ENCODE results near the gene USF2. TPM values are rescaled to one million over a fixed set of nuclear protein-coding genes. Genes with fewer than 3 reads are reported as not detected.

The USF2 gene
- total and polyA plus RNA-seq, 2 donors (not counting 1 experiment from before 2014, with no cell fraction given), result 318 to 377 TPM

GRCh38 chr19:35223862-35224505 lies 44.8 kb upstream of the USF2 start:
- POLR2A ChIA-PET, result interaction anchor here (0.6 kb wide), 1 partner anchor 81 kb away, joined by 3 read pairs; the partner anchor contains the start of gene FXYD7

More at GRCh38 chr19:35223862-35224505, 44.8 kb upstream of the USF2 start:
- H2AFZ ChIP-seq (ENCODE audit: insufficient read depth, low read depth, low read length, poor library complexity, severe bottlenecking), result no peak overlapping the region
- H3K9me3 ChIP-seq (ENCODE audit: control extremely low read depth in 1 of 3, control insufficient read depth in 2 of 3, insufficient read depth in 1 of 3, low read length in 2 of 3), result peaks cover 0 to 14% (median 0%) of the 10 kb centered on the region in 3 donors
- TF ChIP-seq CTCF (IDR thresholded peaks at IDR 0.05) (no peak), EZH2 (IDR thresholded peaks at IDR 0.05; ENCODE audit: borderline replicate concordance, insufficient read depth, low read depth, low read length, poor library complexity, severe bottlenecking) (no peak)
- H3K4me1 ChIP-seq (ENCODE audit: control insufficient read depth in 2 of 2, insufficient read depth in 2 of 2, low read length in 2 of 2), result peaks cover 16 to 20% of the 10 kb centered on the region in 2 donors
- WGBS (ENCODE audit: insufficient coverage), result 100% methylated on average over 2 of the region's 4 CpGs
- Mint-ChIP-seq H3K4me1 (peaks cover 17% of the 10 kb centered on the region), H3K27me3 (no peaks in the 10 kb centered on the region), H3K9me3 (ENCODE audit: insufficient read depth) (no peaks in the 10 kb centered on the region), H3K4me3 (no peak overlapping the region), H3K27ac (peak overlapping the region; percentile 32)
- CTCF ChIA-PET, result interaction anchor here (1.3 to 1.9 kb wide), 4 partner anchors 18 to 157 kb away, joined by 4 to 8 read pairs (median 6); no protein-coding TSS in a partner anchor
- no peaks in the 10 kb centered on the region for H3K27me3 ChIP-seq (replicated peaks in 1 of 4; ENCODE audit: control extremely low read depth in 1 of 4, control insufficient read depth in 3 of 4, insufficient read depth in 4 of 4, low read length in 3 of 4)
- H3K4me3 ChIP-seq (ENCODE audit: control extremely low read depth in 1 of 5, extremely low read depth in 1 of 5, insufficient read depth in 1 of 5, low read depth in 2 of 5, low read length in 4 of 5), result no peak overlapping the region
- no peak overlapping the region for H3K9ac ChIP-seq (ENCODE audit: low read length)
- no peak overlapping the region for H3K4me2 ChIP-seq (replicated peaks; ENCODE audit: low read depth, low read length, poor library complexity, severe bottlenecking)
- H4K20me1 ChIP-seq (ENCODE audit: control insufficient read depth, insufficient read depth, low read length, poor library complexity, severe bottlenecking), result no peaks in the 10 kb centered on the region
- H3K36me3 ChIP-seq (replicated peaks in 1 of 2; ENCODE audit: control extremely low read depth in 1 of 2, control insufficient read depth in 1 of 2, extremely low read depth in 1 of 2, insufficient read depth in 2 of 2, low read length in 1 of 2), result no peaks in the 10 kb centered on the region
- DNase-seq (no peak), ATAC-seq (ENCODE audit: low read depth) (no peak)
- no peak overlapping the region for H3K27ac ChIP-seq (ENCODE audit: low read length in 2 of 2)
- H3K79me2 ChIP-seq (ENCODE audit: control insufficient read depth, insufficient read depth, low read length), result no peaks in the 10 kb centered on the region
- intact Hi-C loops (cut with micrococcal nuclease), result no loop called here

Measured in B cell (primary cell).